Measurements from ENCODE around the gene AASDH. TPM values are rescaled to one million over a fixed set of nuclear protein-coding genes. Genes with fewer than 3 reads are reported as not detected.

AASDH gene
- total RNA-seq, 1 experiment from 2014 or later = 12.6 TPM

- TF ChIP-seq, protein P1, sequence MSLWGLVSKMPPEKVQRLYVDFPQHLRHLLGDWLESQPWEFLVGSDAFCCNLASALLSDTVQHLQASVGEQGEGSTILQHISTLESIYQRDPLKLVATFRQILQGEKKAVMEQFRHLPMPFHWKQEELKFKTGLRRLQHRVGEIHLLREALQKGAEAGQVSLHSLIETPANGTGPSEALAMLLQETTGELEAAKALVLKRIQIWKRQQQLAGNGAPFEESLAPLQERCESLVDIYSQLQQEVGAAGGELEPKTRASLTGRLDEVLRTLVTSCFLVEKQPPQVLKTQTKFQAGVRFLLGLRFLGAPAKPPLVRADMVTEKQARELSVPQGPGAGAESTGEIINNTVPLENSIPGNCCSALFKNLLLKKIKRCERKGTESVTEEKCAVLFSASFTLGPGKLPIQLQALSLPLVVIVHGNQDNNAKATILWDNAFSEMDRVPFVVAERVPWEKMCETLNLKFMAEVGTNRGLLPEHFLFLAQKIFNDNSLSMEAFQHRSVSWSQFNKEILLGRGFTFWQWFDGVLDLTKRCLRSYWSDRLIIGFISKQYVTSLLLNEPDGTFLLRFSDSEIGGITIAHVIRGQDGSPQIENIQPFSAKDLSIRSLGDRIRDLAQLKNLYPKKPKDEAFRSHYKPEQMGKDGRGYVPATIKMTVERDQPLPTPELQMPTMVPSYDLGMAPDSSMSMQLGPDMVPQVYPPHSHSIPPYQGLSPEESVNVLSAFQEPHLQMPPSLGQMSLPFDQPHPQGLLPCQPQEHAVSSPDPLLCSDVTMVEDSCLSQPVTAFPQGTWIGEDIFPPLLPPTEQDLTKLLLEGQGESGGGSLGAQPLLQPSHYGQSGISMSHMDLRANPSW (CRISPR knock-in tag; conservative IDR thresholded peaks at IDR 0.05; ENCODE audit: low read depth) = no peak
- TF ChIP-seq OVOL2 (CRISPR knock-in tag; IDR thresholded peaks at IDR 0.05; ENCODE audit: borderline replicate concordance) (no peak), ZNF138 (CRISPR knock-in tag; conservative IDR thresholded peaks at IDR 0.05) (no peak), E2F1 (CRISPR knock-in tag; IDR thresholded peaks at IDR 0.05) (no peak), RELA (CRISPR knock-in tag; IDR thresholded peaks at IDR 0.05; ENCODE audit: borderline replicate concordance) (no peak), MLX (CRISPR knock-in tag; IDR thresholded peaks at IDR 0.05) (no peak)
- TF ChIP-seq, protein P2, sequence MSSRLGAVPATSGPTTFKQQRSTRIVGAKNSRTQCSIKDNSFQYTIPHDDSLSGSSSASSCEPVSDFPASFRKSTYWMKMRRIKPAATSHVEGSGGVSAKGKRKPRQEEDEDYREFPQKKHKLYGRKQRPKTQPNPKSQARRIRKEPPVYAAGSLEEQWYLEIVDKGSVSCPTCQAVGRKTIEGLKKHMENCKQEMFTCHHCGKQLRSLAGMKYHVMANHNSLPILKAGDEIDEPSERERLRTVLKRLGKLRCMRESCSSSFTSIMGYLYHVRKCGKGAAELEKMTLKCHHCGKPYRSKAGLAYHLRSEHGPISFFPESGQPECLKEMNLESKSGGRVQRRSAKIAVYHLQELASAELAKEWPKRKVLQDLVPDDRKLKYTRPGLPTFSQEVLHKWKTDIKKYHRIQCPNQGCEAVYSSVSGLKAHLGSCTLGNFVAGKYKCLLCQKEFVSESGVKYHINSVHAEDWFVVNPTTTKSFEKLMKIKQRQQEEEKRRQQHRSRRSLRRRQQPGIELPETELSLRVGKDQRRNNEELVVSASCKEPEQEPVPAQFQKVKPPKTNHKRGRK (CRISPR knock-in tag; IDR thresholded peaks at IDR 0.05; ENCODE audit: borderline replicate concordance) = no peak
- TF ChIP-seq, protein P3, sequence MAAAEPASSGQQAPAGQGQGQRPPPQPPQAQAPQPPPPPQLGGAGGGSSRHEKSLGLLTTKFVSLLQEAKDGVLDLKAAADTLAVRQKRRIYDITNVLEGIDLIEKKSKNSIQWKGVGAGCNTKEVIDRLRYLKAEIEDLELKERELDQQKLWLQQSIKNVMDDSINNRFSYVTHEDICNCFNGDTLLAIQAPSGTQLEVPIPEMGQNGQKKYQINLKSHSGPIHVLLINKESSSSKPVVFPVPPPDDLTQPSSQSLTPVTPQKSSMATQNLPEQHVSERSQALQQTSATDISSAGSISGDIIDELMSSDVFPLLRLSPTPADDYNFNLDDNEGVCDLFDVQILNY (CRISPR knock-in tag; IDR thresholded peaks at IDR 0.05) = no peak
- TF ChIP-seq, protein P4, sequence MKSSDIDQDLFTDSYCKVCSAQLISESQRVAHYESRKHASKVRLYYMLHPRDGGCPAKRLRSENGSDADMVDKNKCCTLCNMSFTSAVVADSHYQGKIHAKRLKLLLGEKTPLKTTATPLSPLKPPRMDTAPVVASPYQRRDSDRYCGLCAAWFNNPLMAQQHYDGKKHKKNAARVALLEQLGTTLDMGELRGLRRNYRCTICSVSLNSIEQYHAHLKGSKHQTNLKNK (CRISPR knock-in tag; IDR thresholded peaks at IDR 0.05) = no peak
- TF ChIP-seq, protein P5, sequence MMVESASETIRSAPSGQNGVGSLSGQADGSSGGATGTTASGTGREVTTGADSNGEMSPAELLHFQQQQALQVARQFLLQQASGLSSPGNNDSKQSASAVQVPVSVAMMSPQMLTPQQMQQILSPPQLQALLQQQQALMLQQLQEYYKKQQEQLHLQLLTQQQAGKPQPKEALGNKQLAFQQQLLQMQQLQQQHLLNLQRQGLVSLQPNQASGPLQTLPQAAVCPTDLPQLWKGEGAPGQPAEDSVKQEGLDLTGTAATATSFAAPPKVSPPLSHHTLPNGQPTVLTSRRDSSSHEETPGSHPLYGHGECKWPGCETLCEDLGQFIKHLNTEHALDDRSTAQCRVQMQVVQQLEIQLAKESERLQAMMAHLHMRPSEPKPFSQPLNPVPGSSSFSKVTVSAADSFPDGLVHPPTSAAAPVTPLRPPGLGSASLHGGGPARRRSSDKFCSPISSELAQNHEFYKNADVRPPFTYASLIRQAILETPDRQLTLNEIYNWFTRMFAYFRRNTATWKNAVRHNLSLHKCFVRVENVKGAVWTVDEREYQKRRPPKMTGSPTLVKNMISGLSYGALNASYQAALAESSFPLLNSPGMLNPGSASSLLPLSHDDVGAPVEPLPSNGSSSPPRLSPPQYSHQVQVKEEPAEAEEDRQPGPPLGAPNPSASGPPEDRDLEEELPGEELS (CRISPR knock-in tag; IDR thresholded peaks at IDR 0.05) = no peak
These were observed 1.0 kb upstream of the AASDH start (continued) for GRCh38 chr4:56388306-56388705.

DNA sequence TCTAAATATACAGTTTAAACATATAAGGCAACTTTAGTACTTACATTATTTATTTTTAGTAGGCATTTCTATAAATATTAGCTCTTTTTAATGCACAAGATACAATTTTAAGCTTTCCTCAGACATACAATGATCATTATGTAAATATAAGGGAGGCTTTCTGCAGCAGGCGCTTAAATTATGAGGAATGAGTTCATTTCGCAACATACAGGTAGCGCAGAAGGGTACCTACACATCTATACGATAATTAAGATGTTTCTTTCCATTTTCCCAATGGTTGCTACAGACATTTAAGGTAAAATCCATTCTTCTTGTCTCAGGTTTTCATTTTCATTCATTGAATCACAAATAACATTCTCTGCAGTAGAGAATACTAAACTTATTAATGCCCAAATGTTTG is 1.2 kb downstream of the AASDH start:
- ChIA-PET POLR2A (interaction anchor here (0.7 to 2.2 kb wide), 3 partner anchors 25 to 165 kb away, joined by 7 to 87 read pairs (median 15); partner anchors contain the start of genes PAICS and PPAT), CTCF (interaction anchor here (0.7 to 1.8 kb wide), 2 partner anchors 176 to 437 kb away, joined by 4 to 8 read pairs; partner anchors contain the start of gene CEP135)
- DNase-seq (ENCODE audit: low spot score) (no peak), ATAC-seq (no peak)
- Mint-ChIP-seq H3K27me3 (ENCODE audit: low read depth) (no peaks in the 10 kb centered on the region; the same call in 1 of the 2 replicates), H3K4me3 (peak overlapping the region; percentile 88), H3K4me1 (peaks cover 20% of the 10 kb centered on the region), H3K27ac (peak overlapping the region; percentile 49; the same call in 1 of the 2 replicates), H3K9me3 (no peaks in the 10 kb centered on the region), H3K36me3 (0 out of 2 replicates have a peak, but pooled peaks cover 3% of the 10 kb centered on the region)
- TF ChIP-seq IRF2 (CRISPR knock-in tag; IDR thresholded peaks at IDR 0.05; ENCODE audit: borderline replicate concordance, low read depth) (no peak), ATF3 (CRISPR knock-in tag; conservative IDR thresholded peaks at IDR 0.05) (no peak), ZNF671 (CRISPR knock-in tag; IDR thresholded peaks at IDR 0.05) (no peak), ATF1 (CRISPR knock-in tag; IDR thresholded peaks at IDR 0.05) (no peak), ATF2 (CRISPR knock-in tag; IDR thresholded peaks at IDR 0.05; ENCODE audit: borderline replicate concordance, low read depth) (no peak), ESRRA (CRISPR knock-in tag; IDR thresholded peaks at IDR 0.05; ENCODE audit: borderline replicate concordance) (no peak)
- TF ChIP-seq, protein P6, sequence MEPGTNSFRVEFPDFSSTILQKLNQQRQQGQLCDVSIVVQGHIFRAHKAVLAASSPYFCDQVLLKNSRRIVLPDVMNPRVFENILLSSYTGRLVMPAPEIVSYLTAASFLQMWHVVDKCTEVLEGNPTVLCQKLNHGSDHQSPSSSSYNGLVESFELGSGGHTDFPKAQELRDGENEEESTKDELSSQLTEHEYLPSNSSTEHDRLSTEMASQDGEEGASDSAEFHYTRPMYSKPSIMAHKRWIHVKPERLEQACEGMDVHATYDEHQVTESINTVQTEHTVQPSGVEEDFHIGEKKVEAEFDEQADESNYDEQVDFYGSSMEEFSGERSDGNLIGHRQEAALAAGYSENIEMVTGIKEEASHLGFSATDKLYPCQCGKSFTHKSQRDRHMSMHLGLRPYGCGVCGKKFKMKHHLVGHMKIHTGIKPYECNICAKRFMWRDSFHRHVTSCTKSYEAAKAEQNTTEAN (CRISPR knock-in tag; IDR thresholded peaks at IDR 0.05) = no peak
- TF ChIP-seq, protein P2 (CRISPR knock-in tag; IDR thresholded peaks at IDR 0.05; ENCODE audit: borderline replicate concordance) = no peak
- TF ChIP-seq, protein P7, sequence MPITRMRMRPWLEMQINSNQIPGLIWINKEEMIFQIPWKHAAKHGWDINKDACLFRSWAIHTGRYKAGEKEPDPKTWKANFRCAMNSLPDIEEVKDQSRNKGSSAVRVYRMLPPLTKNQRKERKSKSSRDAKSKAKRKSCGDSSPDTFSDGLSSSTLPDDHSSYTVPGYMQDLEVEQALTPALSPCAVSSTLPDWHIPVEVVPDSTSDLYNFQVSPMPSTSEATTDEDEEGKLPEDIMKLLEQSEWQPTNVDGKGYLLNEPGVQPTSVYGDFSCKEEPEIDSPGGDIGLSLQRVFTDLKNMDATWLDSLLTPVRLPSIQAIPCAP (CRISPR knock-in tag; IDR thresholded peaks at IDR 0.05) = no peak
